T-helper 1 cell treated with Interleukin-12 subunit alpha and Interleukin-12 subunit beta and Interleukin-4 antibody, amounts not matched to agents 30 μg/mL and 1 μg/mL, for 36 hours (primary cell): ENCODE data around the gene CYBRD1.

ENCODE experiments used
- H3K27ac Mint-ChIP-seq: one replicate; pipeline ENCODE4 v1.8.0; 2021; ENCODE audit warnings: mild to moderate bottlenecking, mixed read lengths
- H3K27me3 Mint-ChIP-seq: one replicate; pipeline ENCODE4 v1.8.0; 2021; ENCODE audit warnings: low read depth, mixed read lengths
- H3K36me3 Mint-ChIP-seq: one replicate; pipeline ENCODE4 v1.8.0; 2021; ENCODE audit warnings: low read depth, mixed read lengths
- H3K4me1 Mint-ChIP-seq: one replicate; pipeline ENCODE4 v1.8.0; 2021; ENCODE audit warnings: low read depth, mixed read lengths
- H3K4me3 Mint-ChIP-seq: one replicate; pipeline ENCODE4 v1.8.0; 2021; ENCODE audit warnings: mild to moderate bottlenecking, moderate library complexity, mixed read lengths
- H3K9me3 Mint-ChIP-seq: one replicate; pipeline ENCODE4 v1.8.0; 2021; ENCODE audit warnings: mixed read lengths

The CYBRD1 gene

GRCh38 chr2:171554991-171555615 is 32.8 kb downstream of the CYBRD1 start:
- Mint-ChIP-seq H3K27ac (no peak overlapping the region), H3K4me1 (no peaks in the 10 kb centered on the region), H3K4me3 (no peak overlapping the region), H3K27me3 (peaks cover 7% of the 10 kb centered on the region), H3K36me3 (no peaks in the 10 kb centered on the region), H3K9me3 (no peaks in the 10 kb centered on the region)

- Mint-ChIP-seq H3K4me1 (no peaks in the 10 kb centered on the region), H3K27ac (no peak overlapping the region), H3K27me3 (peaks cover 5% of the 10 kb centered on the region), H3K36me3 (no peaks in the 10 kb centered on the region), H3K4me3 (no peak overlapping the region), H3K9me3 (no peaks in the 10 kb centered on the region)
Measured at GRCh38 chr2:171557363-171557762, 35.1 kb downstream of the CYBRD1 start.

GRCh38 chr2:171563301-171563700 is 41.0 kb downstream of the CYBRD1 start:
- no peak overlapping the region for H3K27ac Mint-ChIP-seq

GRCh38 chr2:171564463-171564862 is 42.2 kb downstream of the CYBRD1 start:
- Mint-ChIP-seq H3K9me3 (no peaks in the 10 kb centered on the region), H3K27me3 (peaks cover 7% of the 10 kb centered on the region)

More at GRCh38 chr2:171563301-171563700, 41.0 kb downstream of the CYBRD1 start:
- Mint-ChIP-seq H3K4me3 (no peak overlapping the region), H3K9me3 (no peaks in the 10 kb centered on the region), H3K4me1 (no peaks in the 10 kb centered on the region), H3K27me3 (peaks cover 7% of the 10 kb centered on the region), H3K36me3 (no peaks in the 10 kb centered on the region)

GRCh38 chr2:171566057-171566456 is 43.8 kb downstream of the CYBRD1 start:
- Mint-ChIP-seq H3K9me3 (no peaks in the 10 kb centered on the region), H3K4me1 (no peaks in the 10 kb centered on the region), H3K36me3 (no peaks in the 10 kb centered on the region), H3K27ac (no peak overlapping the region), H3K4me3 (no peak overlapping the region), H3K27me3 (peaks cover 7% of the 10 kb centered on the region)

More at GRCh38 chr2:171564463-171564862, 42.2 kb downstream of the CYBRD1 start:
- Mint-ChIP-seq H3K4me3 (no peak overlapping the region), H3K36me3 (no peaks in the 10 kb centered on the region), H3K4me1 (no peaks in the 10 kb centered on the region), H3K27ac (no peak overlapping the region)

GRCh38 chr2:171566753-171567152 is 44.5 kb downstream of the CYBRD1 start:
- no peaks in the 10 kb centered on the region for H3K4me1 Mint-ChIP-seq
- no peak overlapping the region for H3K4me3 Mint-ChIP-seq
- no peaks in the 10 kb centered on the region for H3K9me3 Mint-ChIP-seq
- H3K27me3 Mint-ChIP-seq: peaks cover 12% of the 10 kb centered on the region
- H3K27ac Mint-ChIP-seq: no peak overlapping the region
- no peaks in the 10 kb centered on the region for H3K36me3 Mint-ChIP-seq

GRCh38 chr2:171568089-171568488 is 45.8 kb downstream of the CYBRD1 start:
- Mint-ChIP-seq H3K36me3 (no peaks in the 10 kb centered on the region), H3K4me3 (no peak overlapping the region), H3K27ac (no peak overlapping the region), H3K9me3 (no peaks in the 10 kb centered on the region), H3K4me1 (no peaks in the 10 kb centered on the region), H3K27me3 (peaks cover 12% of the 10 kb centered on the region)

- H3K27ac Mint-ChIP-seq: no peak overlapping the region
- H3K9me3 Mint-ChIP-seq: no peaks in the 10 kb centered on the region
- H3K27me3 Mint-ChIP-seq: peaks cover 8% of the 10 kb centered on the region
- no peak overlapping the region for H3K4me3 Mint-ChIP-seq
- H3K36me3 Mint-ChIP-seq: no peaks in the 10 kb centered on the region
- peaks cover 6% of the 10 kb centered on the region for H3K4me1 Mint-ChIP-seq
Measured at GRCh38 chr2:171571721-171572120, 49.4 kb downstream of the CYBRD1 start.

GRCh38 chr2:171574149-171574795 is 52.0 kb downstream of the CYBRD1 start:
- H3K36me3 Mint-ChIP-seq: no peaks in the 10 kb centered on the region
- H3K4me1 Mint-ChIP-seq: peaks cover 6% of the 10 kb centered on the region
- no peak overlapping the region for H3K27ac Mint-ChIP-seq
- H3K4me3 Mint-ChIP-seq: no peak overlapping the region
- peaks cover 5% of the 10 kb centered on the region for H3K27me3 Mint-ChIP-seq
- no peaks in the 10 kb centered on the region for H3K9me3 Mint-ChIP-seq

GRCh38 chr2:171575606-171576005 is 53.3 kb downstream of the CYBRD1 start:
- Mint-ChIP-seq H3K27me3 (peaks cover 5% of the 10 kb centered on the region), H3K4me1 (peaks cover 6% of the 10 kb centered on the region), H3K9me3 (no peaks in the 10 kb centered on the region), H3K4me3 (no peak overlapping the region), H3K36me3 (no peaks in the 10 kb centered on the region), H3K27ac (no peak overlapping the region)

GRCh38 chr2:171578127-171578803 is 56.0 kb downstream of the CYBRD1 start:
- H3K36me3 Mint-ChIP-seq: no peaks in the 10 kb centered on the region
- no peaks in the 10 kb centered on the region for H3K9me3 Mint-ChIP-seq
- H3K4me3 Mint-ChIP-seq: no peak overlapping the region
- no peaks in the 10 kb centered on the region for H3K27me3 Mint-ChIP-seq
- H3K4me1 Mint-ChIP-seq: peaks cover 6% of the 10 kb centered on the region
- no peak overlapping the region for H3K27ac Mint-ChIP-seq

- Mint-ChIP-seq H3K4me3 (no peak overlapping the region), H3K27me3 (peaks cover under 1% of the 10 kb centered on the region), H3K4me1 (no peaks in the 10 kb centered on the region), H3K27ac (no peak overlapping the region), H3K9me3 (no peaks in the 10 kb centered on the region), H3K36me3 (no peaks in the 10 kb centered on the region)
Measured at GRCh38 chr2:171579481-171579880, 57.2 kb downstream of the CYBRD1 start.

GRCh38 chr2:171583566-171583965 is 61.3 kb downstream of the CYBRD1 start:
- Mint-ChIP-seq H3K9me3 (no peaks in the 10 kb centered on the region), H3K27ac (no peak overlapping the region), H3K27me3 (peaks cover 9% of the 10 kb centered on the region), H3K4me3 (no peak overlapping the region), H3K36me3 (no peaks in the 10 kb centered on the region), H3K4me1 (no peaks in the 10 kb centered on the region)

- no peak overlapping the region for H3K4me3 Mint-ChIP-seq
- peaks cover 9% of the 10 kb centered on the region for H3K27me3 Mint-ChIP-seq
- no peak overlapping the region for H3K27ac Mint-ChIP-seq
- H3K4me1 Mint-ChIP-seq: no peaks in the 10 kb centered on the region
- no peaks in the 10 kb centered on the region for H3K9me3 Mint-ChIP-seq
- H3K36me3 Mint-ChIP-seq: no peaks in the 10 kb centered on the region
Measured at GRCh38 chr2:171584001-171584400, 61.7 kb downstream of the CYBRD1 start.

- Mint-ChIP-seq H3K27ac (no peak overlapping the region), H3K4me3 (no peak overlapping the region), H3K27me3 (peaks cover 15% of the 10 kb centered on the region)
Measured at GRCh38 chr2:171587132-171587531, 64.9 kb downstream of the CYBRD1 start.

More at GRCh38 chr2:171587132-171587531, 64.9 kb downstream of the CYBRD1 start:
- Mint-ChIP-seq H3K4me1 (no peaks in the 10 kb centered on the region), H3K36me3 (no peaks in the 10 kb centered on the region), H3K9me3 (peaks cover 10% of the 10 kb centered on the region)
